ENCODE data around the gene RAPGEF6. TPM values are rescaled to one million over a fixed set of nuclear protein-coding genes. Genes with fewer than 3 reads are reported as not detected.
"Not testable (repeated sequence)": the region's sequence is repeated elsewhere in the genome, so short reads cannot be mapped to it uniquely, and the experiment has no call there.

The RAPGEF6 gene
- total RNA-seq, 1 experiment from 2014 or later = 25.0 TPM

- ATAC-seq = 0 out of 2 replicates have a peak, but pooled peaks have one; percentile 29
- BruUV-seq (replicated peaks) = no TSS peak
- in situ Hi-C loops (cut with HindIII; ENCODE audit: low pct_unique_long_range_greater_than_20kb, low sequenced_read_pairs) (no loop called here), intact Hi-C loops (cut with micrococcal nuclease; ENCODE audit: unreplicated experiment) (no loop called here)
- POLR2A ChIA-PET = no interaction called here
- no peaks in the 10 kb centered on the region for H3K4me1 ChIP-seq (ENCODE audit: control insufficient read depth, insufficient read depth, low read length)
- CTCF ChIA-PET = no interaction called here
- H3K27ac ChIP-seq (ENCODE audit: low read length) = no peak overlapping the region
- TF ChIP-seq REST (IDR thresholded peaks at IDR 0.05; ENCODE audit: insufficient read depth in 1 of 2, low read depth in 2 of 2, low read length in 1 of 2) (no peak), CTCF (IDR thresholded peaks at IDR 0.05) (no peak), SIN3A (IDR thresholded peaks at IDR 0.05; ENCODE audit: borderline replicate concordance, insufficient read depth, low read depth, low read length) (no peak), TCF7L2 (IDR thresholded peaks at IDR 0.05; ENCODE audit: low read depth, low read length) (no peak), POLR2AphosphoS5 (IDR thresholded peaks at IDR 0.05; ENCODE audit: low read depth, low read length) (no peak)
- H3K9me3 ChIP-seq (ENCODE audit: control insufficient read depth, insufficient read depth, low read depth, low read length) = no peaks in the 10 kb centered on the region
- H3K4me3 ChIP-seq (ENCODE audit: low read depth in 2 of 2, low read length in 2 of 2) = no peak overlapping the region
- DNase-seq (ENCODE audit: low read depth, low spot score) = no peak
- H3K36me3 ChIP-seq (ENCODE audit: control insufficient read depth, insufficient read depth, low read length) = no peaks in the 10 kb centered on the region
- H3K27me3 ChIP-seq (ENCODE audit: control insufficient read depth, insufficient read depth, low read length) = no peaks in the 10 kb centered on the region
Observed at GRCh38 chr5:131405674-131406073, 229.4 kb downstream of the RAPGEF6 start.

GRCh38 chr5:131400585-131400984 is 234.4 kb downstream of the RAPGEF6 start:
- CTCF ChIA-PET = no interaction called here
- no peak for DNase-seq (ENCODE audit: low read depth, low spot score)
- intact Hi-C loops (cut with micrococcal nuclease; ENCODE audit: unreplicated experiment) (no loop called here), in situ Hi-C loops (cut with HindIII; ENCODE audit: low pct_unique_long_range_greater_than_20kb, low sequenced_read_pairs) (no loop called here)
- ATAC-seq = peak; percentile 42; the same call in 1 of the 2 replicates
- H3K4me1 ChIP-seq (ENCODE audit: control insufficient read depth, insufficient read depth, low read length) = no peaks in the 10 kb centered on the region
- TF ChIP-seq REST (IDR thresholded peaks at IDR 0.05; ENCODE audit: insufficient read depth in 1 of 2, low read depth in 2 of 2, low read length in 1 of 2) (no peak), POLR2AphosphoS5 (IDR thresholded peaks at IDR 0.05; ENCODE audit: low read depth, low read length) (no peak), SIN3A (IDR thresholded peaks at IDR 0.05; ENCODE audit: borderline replicate concordance, insufficient read depth, low read depth, low read length) (no peak), CTCF (IDR thresholded peaks at IDR 0.05) (no peak), TCF7L2 (IDR thresholded peaks at IDR 0.05; ENCODE audit: low read depth, low read length) (no peak)
- peaks cover 1% of the 10 kb centered on the region; the same call in 1 of the 2 replicates for H3K36me3 ChIP-seq (ENCODE audit: control insufficient read depth, insufficient read depth, low read length)
- H3K4me3 ChIP-seq (ENCODE audit: low read depth in 2 of 2, low read length in 2 of 2) = no peak overlapping the region
- no peaks in the 10 kb centered on the region for H3K9me3 ChIP-seq (ENCODE audit: control insufficient read depth, insufficient read depth, low read depth, low read length)
- H3K27me3 ChIP-seq (ENCODE audit: control insufficient read depth, insufficient read depth, low read length) = no peaks in the 10 kb centered on the region
- POLR2A ChIA-PET = no interaction called here
- BruUV-seq (replicated peaks) = no TSS peak
- no peak overlapping the region for H3K27ac ChIP-seq (ENCODE audit: low read length)

- intact Hi-C loops (cut with micrococcal nuclease; ENCODE audit: unreplicated experiment) = not testable (repeated sequence)
- POLR2A ChIA-PET = interaction anchor here (0.6 kb wide), 1 partner anchor 21 kb away, joined by 3 read pairs; no protein-coding TSS in a partner anchor
- peaks cover 14% of the 10 kb centered on the region for H3K36me3 ChIP-seq (ENCODE audit: control insufficient read depth, insufficient read depth, low read length)
Observed at GRCh38 chr5:131399007-131399406, 236.0 kb downstream of the RAPGEF6 start.

More at GRCh38 chr5:131399007-131399406, 236.0 kb downstream of the RAPGEF6 start:
- in situ Hi-C loops (cut with HindIII; ENCODE audit: low pct_unique_long_range_greater_than_20kb, low sequenced_read_pairs); ATAC-seq; BruUV-seq (replicated peaks); DNase-seq (ENCODE audit: low read depth, low spot score); H3K9me3 ChIP-seq (ENCODE audit: control insufficient read depth, insufficient read depth, low read depth, low read length); CTCF ChIA-PET; H3K4me1 ChIP-seq (ENCODE audit: control insufficient read depth, insufficient read depth, low read length); H3K27ac ChIP-seq (ENCODE audit: low read length); H3K27me3 ChIP-seq (ENCODE audit: control insufficient read depth, insufficient read depth, low read length); H3K4me3 ChIP-seq (ENCODE audit: low read depth in 2 of 2, low read length in 2 of 2): not testable (repeated sequence)
